Osteoblast (primary cell): ENCODE data around the gene GPER1. TPM values are rescaled to one million over a fixed set of nuclear protein-coding genes. Genes with fewer than 3 reads are reported as not detected.
A peak's percentile ranks its signal among the peaks of the same experiment; 100 is the strongest.

ENCODE experiments used
- DNase-seq: peaks from one replicate; pipeline ENCODE4 v3.0.0; 2011; ENCODE audit warnings: low spot score, mixed read lengths; ENCODE audit not compliant: insufficient read length; ENCODE audit errors: missing footprints
- H2AFZ ChIP-seq: 2 replicates; pipeline ENCODE4 v1.6.0; 2011; ENCODE audit warnings: mild to moderate bottlenecking, low read length
- H3K27ac ChIP-seq: 2 replicates; pipeline ENCODE4 v1.5.1; 2011; ENCODE audit warnings: mild to moderate bottlenecking, low read depth, low read length, moderate library complexity
- H3K27me3 ChIP-seq: 2 replicates; pipeline ENCODE4 v1.6.0; 2012; ENCODE audit warnings: mild to moderate bottlenecking, control low read depth, inconsistent platforms, low read length, moderate library complexity; ENCODE audit not compliant: insufficient read depth
- H3K36me3 ChIP-seq: 2 replicates; pipeline ENCODE4 v1.5.1; 2011; ENCODE audit warnings: mild to moderate bottlenecking, low read length, control low read depth, moderate library complexity; ENCODE audit not compliant: insufficient read depth
- H3K4me1 ChIP-seq: 2 replicates; pipeline ENCODE4 v1.5.1; 2011; ENCODE audit warnings: mild to moderate bottlenecking, low read length, control low read depth, moderate library complexity; ENCODE audit not compliant: insufficient read depth
- H3K4me2 ChIP-seq: 2 replicates; pipeline ENCODE4 v1.6.0; 2011; ENCODE audit warnings: mild to moderate bottlenecking, low read length; ENCODE audit not compliant: insufficient read depth
- H3K4me3 ChIP-seq: fragments of 200-600 bp; sonication (generic); 3 replicates; pipeline ENCODE4 v1.5.1; 2012; ENCODE audit warnings: mild to moderate bottlenecking, low read length, inconsistent platforms; ENCODE audit not compliant: insufficient read depth
- H3K79me2 ChIP-seq: 2 replicates; pipeline ENCODE4 v1.6.0; 2012; ENCODE audit warnings: mild to moderate bottlenecking, low read length, control low read depth, inconsistent platforms; ENCODE audit not compliant: insufficient read depth
- H3K9me3 ChIP-seq: 2 replicates; pipeline ENCODE4 v1.5.1; 2011; ENCODE audit warnings: low read depth, low read length, control low read depth
- H4K20me1 ChIP-seq: 2 replicates; pipeline ENCODE4 v1.6.0; 2012; ENCODE audit warnings: mild to moderate bottlenecking, low read length, control low read depth; ENCODE audit not compliant: insufficient read depth
- CTCF ChIP-seq: IDR thresholded peaks from 2 replicates; pipeline ENCODE4 v1.5.1; 2011; ENCODE audit warnings: mild to moderate bottlenecking, low read depth, low read length, moderate library complexity; ENCODE audit errors: extremely low read depth
- total RNA-seq: library from RNA; depleted of rRNA; stranded (reverse); fragments of >200 nt; gene quantifications from 2 replicates; pipeline ENCODE4 v1.2.3, GENCODE V29; 2012

GPER1 gene
- total RNA-seq, 1 donor = 10.5 TPM

- Histone ChIP-seq H3K4me1 (peaks cover 12% of the 10 kb centered on the region), H3K27me3 (no peaks in the 10 kb centered on the region), H3K27ac (no peak overlapping the region), H3K36me3 (no peaks in the 10 kb centered on the region), H3K4me2 (peak overlapping the region; percentile 79), H3K79me2 (peaks cover 2% of the 10 kb centered on the region), H3K9me3 (no peaks in the 10 kb centered on the region), H2AFZ (peak overlapping the region; percentile 27), H4K20me1 (peaks cover 18% of the 10 kb centered on the region), H3K4me3 (peak overlapping the region; percentile 79)
- DNase-seq = no peak
- no peak for TF ChIP-seq CTCF
Measured at GRCh38 chr7:1045069-1046063, 42.5 kb upstream of the GPER1 start.

GRCh38 chr7:1046722-1047679 lies 40.9 kb upstream of the GPER1 start:
- peaks cover 18% of the 10 kb centered on the region for H4K20me1 ChIP-seq

GRCh38 chr7:1049006-1049741 lies 38.7 kb upstream of the GPER1 start:
- Histone ChIP-seq H4K20me1 (peaks cover 18% of the 10 kb centered on the region), H2AFZ (no peak overlapping the region), H3K79me2 (no peaks in the 10 kb centered on the region), H3K9me3 (no peaks in the 10 kb centered on the region), H3K36me3 (no peaks in the 10 kb centered on the region), H3K27me3 (no peaks in the 10 kb centered on the region), H3K4me1 (peaks cover 5% of the 10 kb centered on the region), H3K4me3 (no peak overlapping the region), H3K27ac (no peak overlapping the region), H3K4me2 (no peak overlapping the region)
- no peak for TF ChIP-seq CTCF
- DNase-seq = no peak

More at GRCh38 chr7:1046722-1047679, 40.9 kb upstream of the GPER1 start:
- Histone ChIP-seq H3K27me3 (no peaks in the 10 kb centered on the region), H3K4me2 (no peak overlapping the region), H3K9me3 (no peaks in the 10 kb centered on the region), H3K79me2 (no peaks in the 10 kb centered on the region), H3K4me1 (peaks cover 12% of the 10 kb centered on the region), H3K27ac (no peak overlapping the region), H2AFZ (no peak overlapping the region), H3K36me3 (no peaks in the 10 kb centered on the region), H3K4me3 (no peak overlapping the region)
- no peak for DNase-seq
- TF ChIP-seq CTCF = no peak
